Brain microvascular endothelial cell (primary cell): ENCODE measurements around the gene CCM2.

ENCODE experiments used
- DNase-seq: peaks from one replicate; pipeline ENCODE4 v3.0.0-alpha.2; 2020
- H3K27ac ChIP-seq: fragments of 250-450 bp; sonication (Bioruptor Pico); 2 replicates; pipeline ENCODE4 v1.5.1; 2020; ENCODE audit warnings: mild to moderate bottlenecking, moderate library complexity
- H3K27me3 ChIP-seq: fragments of 250-450 bp; sonication (Bioruptor Pico); replicated peaks from 2 replicates; pipeline ENCODE4 v1.5.1; 2020; ENCODE audit warnings: mild to moderate bottlenecking
- H3K36me3 ChIP-seq: fragments of 250-450 bp; sonication (Bioruptor Pico); replicated peaks from 2 replicates; pipeline ENCODE4 v1.5.1; 2020; ENCODE audit warnings: mild to moderate bottlenecking
- H3K4me3 ChIP-seq: 2 replicates; pipeline ENCODE4 v1.5.1; 2011; ENCODE audit warnings: low read depth, mild to moderate bottlenecking, control low read depth, low read length, moderate library complexity
- CTCF ChIP-seq: IDR thresholded peaks from 2 replicates; pipeline ENCODE4 v1.5.1; 2011; ENCODE audit warnings: low read depth, mild to moderate bottlenecking, moderate library complexity, low read length, control low read depth, inconsistent platforms; ENCODE audit errors: missing control alignments
- in situ Hi-C: cut with HindIII; loops from 2 replicates; pipeline ENCODE4 v1.10.0; 2017; ENCODE audit warnings: low sequenced_read_pairs, low pct_ligation_motif_present

Gene CCM2

GRCh38 chr7:44983742-44984477 lies 16.1 kb upstream of the CCM2 start:
- no peak overlapping the region for H3K27ac ChIP-seq
- peak overlapping the region; percentile 95 for H3K4me3 ChIP-seq
- no peak for TF ChIP-seq CTCF
- no peak for DNase-seq
- H3K27me3 ChIP-seq, result no peaks in the 10 kb centered on the region
- in situ Hi-C loops, result no loop called here
- peaks cover 40% of the 10 kb centered on the region for H3K36me3 ChIP-seq

GRCh38 chr7:44984478-44984758 lies 15.6 kb upstream of the CCM2 start:
- no peak for TF ChIP-seq CTCF
- Histone ChIP-seq H3K27me3 (no peaks in the 10 kb centered on the region), H3K4me3 (peak overlapping the region; percentile 95), H3K36me3 (peaks cover 40% of the 10 kb centered on the region), H3K27ac (no peak overlapping the region)
- in situ Hi-C loops, result no loop called here
- no peak for DNase-seq

DNA sequence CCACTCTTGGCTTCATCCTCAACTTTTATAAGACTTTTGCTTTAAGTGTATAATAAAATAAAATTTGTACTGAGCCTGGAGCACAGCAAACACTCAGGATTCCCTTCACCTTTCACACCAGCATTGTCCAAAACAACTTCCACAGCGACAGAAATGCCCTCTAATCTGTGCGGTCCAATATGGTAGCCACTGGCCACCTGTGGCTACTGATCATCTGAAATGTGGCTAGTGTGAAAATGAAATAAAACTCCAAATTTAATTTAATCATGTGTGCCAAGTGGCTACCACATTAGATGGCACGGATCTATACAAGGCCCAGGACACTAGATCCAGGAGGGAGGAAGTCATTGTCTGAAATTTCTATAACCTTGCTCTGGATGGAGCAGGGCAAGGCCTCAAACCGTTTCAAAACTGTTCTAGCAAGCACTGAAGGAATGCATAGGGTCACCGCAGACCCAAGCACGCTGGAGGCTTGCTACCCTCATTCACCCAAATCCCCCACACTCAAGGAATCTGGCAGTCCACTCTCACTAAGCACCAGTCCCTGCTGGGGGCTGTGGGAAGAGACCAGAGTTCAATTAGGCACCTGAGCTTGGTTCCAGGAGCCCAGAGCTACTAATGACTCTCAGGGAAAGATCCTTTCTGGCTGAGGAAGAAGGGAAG lies 14.8 kb upstream of the CCM2 start:
- Histone ChIP-seq H3K4me3 (peak overlapping the region; percentile 95), H3K27ac (peak overlapping the region; percentile 86), H3K36me3 (peaks cover 40% of the 10 kb centered on the region), H3K27me3 (no peaks in the 10 kb centered on the region)
- in situ Hi-C loops, result no loop called here
- no peak for DNase-seq
- TF ChIP-seq CTCF, result no peak

- H3K27ac ChIP-seq, result peak overlapping the region; percentile 86
- in situ Hi-C loops, result no loop called here
- H3K27me3 ChIP-seq, result no peaks in the 10 kb centered on the region
- peak overlapping the region; percentile 95 for H3K4me3 ChIP-seq
- TF ChIP-seq CTCF, result no peak
- no peak for DNase-seq
- peaks cover 40% of the 10 kb centered on the region for H3K36me3 ChIP-seq
Observed at GRCh38 chr7:44985900-44986217, 14.1 kb upstream of the CCM2 start.

DNA sequence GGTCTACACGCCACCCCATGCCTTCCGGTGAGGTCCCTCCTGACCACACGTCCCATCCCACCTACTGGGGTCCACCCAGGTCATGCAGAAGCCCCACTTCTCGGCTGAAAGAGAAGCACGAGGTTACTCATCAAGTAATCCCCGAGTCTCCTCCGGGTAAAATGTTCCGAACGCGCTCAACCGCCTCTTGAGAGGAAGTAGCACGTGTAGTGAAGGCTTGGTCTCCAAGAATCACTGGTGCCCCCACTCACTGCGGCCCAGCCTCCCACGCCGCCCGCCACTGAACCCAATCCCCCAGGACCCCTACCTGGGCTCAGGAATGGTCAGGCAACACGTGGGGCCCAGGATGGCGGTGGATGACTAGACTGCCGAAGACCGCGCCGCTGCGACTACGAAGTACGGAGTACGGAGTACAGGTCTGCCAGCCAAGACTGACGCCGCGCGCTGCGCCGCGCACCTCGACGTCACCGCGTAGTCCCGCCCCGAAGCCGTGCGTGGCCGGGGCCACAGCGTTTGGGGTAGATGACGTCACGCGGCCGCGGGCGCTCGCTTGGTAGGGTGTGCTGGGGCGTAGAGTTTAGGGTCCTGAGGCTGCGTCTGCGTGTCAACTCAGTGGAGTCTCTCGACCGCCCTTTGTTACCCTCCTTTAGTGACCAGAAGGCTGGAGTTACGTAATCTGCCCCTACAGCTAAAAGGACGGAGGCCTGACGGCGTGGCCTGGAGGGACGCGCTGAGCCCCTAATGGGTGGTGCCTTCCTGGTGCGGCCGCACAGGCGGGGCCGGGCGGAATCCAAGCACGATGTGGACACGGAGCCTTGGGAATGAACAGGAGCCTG lies 13.6 kb upstream of the CCM2 start:
- Histone ChIP-seq H3K36me3 (peaks cover 37% of the 10 kb centered on the region), H3K4me3 (peak overlapping the region; percentile 95), H3K27ac (peak overlapping the region; percentile 86), H3K27me3 (no peaks in the 10 kb centered on the region)
- in situ Hi-C loops, result no loop called here
- no peak for TF ChIP-seq CTCF
- peak; percentile 89 for DNase-seq
